Measurements from ENCODE around the gene CHD5. TPM values are rescaled to one million over a fixed set of nuclear protein-coding genes. Genes with fewer than 3 reads are reported as not detected.

The CHD5 gene
- polyA plus RNA-seq, 3 donors, result 0.07 TPM; not detected in 2

DNA sequence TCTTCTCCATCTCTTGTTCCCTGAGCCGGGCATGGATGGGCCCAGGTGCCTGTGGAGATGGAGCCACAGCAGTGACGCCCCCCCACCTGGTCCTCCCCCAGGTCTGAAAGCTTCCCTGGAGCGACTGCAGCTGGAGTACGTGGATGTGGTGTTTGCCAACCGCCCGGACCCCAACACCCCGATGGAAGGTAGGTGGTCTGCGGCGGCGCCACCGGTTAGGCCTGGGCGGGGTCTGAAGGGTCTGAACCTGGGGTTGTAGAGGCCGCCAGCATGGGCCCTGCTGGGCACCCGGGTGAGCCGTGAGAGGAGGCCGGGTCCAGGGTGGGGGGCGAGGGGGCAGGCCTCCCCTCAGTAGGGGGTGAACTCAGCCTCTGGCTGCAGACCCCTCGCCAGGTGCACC lies 89.8 kb downstream of the CHD5 start:
- H3K9ac ChIP-seq (ENCODE audit: insufficient read depth, low read length, poor library complexity, severe bottlenecking), result no peak overlapping the region
- no peaks in the 10 kb centered on the region for H3K9me3 ChIP-seq (replicated peaks in 1 of 2; ENCODE audit: control insufficient read depth in 1 of 2, insufficient read depth in 1 of 2, low read length in 2 of 2)
- peaks cover 69 to 92% of the 10 kb centered on the region in 2 donors for H3K36me3 Mint-ChIP-seq
- intact Hi-C loops (cut with micrococcal nuclease), result no loop called here
- WGBS (ENCODE audit: insufficient coverage), result 97% methylated on average over 5 of the region's 18 CpGs
- H3K4me3 Mint-ChIP-seq, result no peak overlapping the region
- peaks cover 78 to 92% of the 10 kb centered on the region in 2 donors for H3K36me3 ChIP-seq (replicated peaks in 1 of 2; ENCODE audit: control insufficient read depth in 1 of 2, insufficient read depth in 2 of 2, low read length in 2 of 2)
- H4K20me1 ChIP-seq (ENCODE audit: insufficient read depth, low read length), result peaks cover 73% of the 10 kb centered on the region
- H3K27me3 Mint-ChIP-seq (ENCODE audit: low read depth in 3 of 3), result no peaks in the 10 kb centered on the region
- H3K79me2 ChIP-seq (ENCODE audit: insufficient read depth, low read length), result no peaks in the 10 kb centered on the region
- DNase-seq, result no peak
- H3K4me2 ChIP-seq (replicated peaks; ENCODE audit: extremely low read depth, low read length, poor library complexity, severe bottlenecking), result no peak overlapping the region
- H3K4me1 ChIP-seq (ENCODE audit: control insufficient read depth in 1 of 2, insufficient read depth in 2 of 2, low read length in 2 of 2), result no peaks in the 10 kb centered on the region
- H3K27ac Mint-ChIP-seq, result no peak overlapping the region
- H3K27ac ChIP-seq (ENCODE audit: low read depth in 1 of 2, low read length in 2 of 2), result no peak overlapping the region
- TF ChIP-seq, protein P1, sequence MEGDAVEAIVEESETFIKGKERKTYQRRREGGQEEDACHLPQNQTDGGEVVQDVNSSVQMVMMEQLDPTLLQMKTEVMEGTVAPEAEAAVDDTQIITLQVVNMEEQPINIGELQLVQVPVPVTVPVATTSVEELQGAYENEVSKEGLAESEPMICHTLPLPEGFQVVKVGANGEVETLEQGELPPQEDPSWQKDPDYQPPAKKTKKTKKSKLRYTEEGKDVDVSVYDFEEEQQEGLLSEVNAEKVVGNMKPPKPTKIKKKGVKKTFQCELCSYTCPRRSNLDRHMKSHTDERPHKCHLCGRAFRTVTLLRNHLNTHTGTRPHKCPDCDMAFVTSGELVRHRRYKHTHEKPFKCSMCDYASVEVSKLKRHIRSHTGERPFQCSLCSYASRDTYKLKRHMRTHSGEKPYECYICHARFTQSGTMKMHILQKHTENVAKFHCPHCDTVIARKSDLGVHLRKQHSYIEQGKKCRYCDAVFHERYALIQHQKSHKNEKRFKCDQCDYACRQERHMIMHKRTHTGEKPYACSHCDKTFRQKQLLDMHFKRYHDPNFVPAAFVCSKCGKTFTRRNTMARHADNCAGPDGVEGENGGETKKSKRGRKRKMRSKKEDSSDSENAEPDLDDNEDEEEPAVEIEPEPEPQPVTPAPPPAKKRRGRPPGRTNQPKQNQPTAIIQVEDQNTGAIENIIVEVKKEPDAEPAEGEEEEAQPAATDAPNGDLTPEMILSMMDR (IDR thresholded peaks at IDR 0.05), result no peak
- no peaks in the 10 kb centered on the region for H3K27me3 ChIP-seq (ENCODE audit: control insufficient read depth in 2 of 2, insufficient read depth in 2 of 2, low read length in 2 of 2)
- peaks cover 0 to 1% (median 0%) of the 10 kb centered on the region in 7 donors for H3K9me3 Mint-ChIP-seq
- H3K4me1 Mint-ChIP-seq, result no peaks in the 10 kb centered on the region
- no peak overlapping the region for H3K4me3 ChIP-seq (replicated peaks in 1 of 3; ENCODE audit: low read depth in 2 of 3, low read length in 3 of 3)
- no peak overlapping the region for H2AFZ ChIP-seq (ENCODE audit: insufficient read depth, low read depth, low read length, poor library complexity, severe bottlenecking)

DNA sequence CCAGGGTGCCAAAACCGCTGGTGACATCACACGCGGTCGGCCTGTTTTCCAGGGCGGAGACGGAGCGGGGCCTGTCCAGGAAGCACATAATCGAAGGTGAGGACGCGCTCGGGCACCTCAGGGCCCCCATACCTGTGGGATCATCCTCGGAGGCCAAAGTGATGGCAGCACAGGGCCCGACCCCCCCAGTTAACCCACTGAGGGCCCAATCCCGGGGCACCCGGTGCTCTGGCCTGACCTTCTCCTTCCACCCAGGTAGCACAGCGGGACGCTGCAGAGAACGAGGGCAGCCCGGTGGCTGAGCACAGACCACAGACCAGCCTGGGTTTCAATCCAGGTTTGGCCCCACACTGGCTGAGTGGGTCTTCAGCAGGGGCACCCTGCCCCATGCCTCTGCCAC lies 91.2 kb downstream of the CHD5 start:
- no peak overlapping the region for H3K27ac Mint-ChIP-seq
- H3K36me3 ChIP-seq (replicated peaks in 1 of 2; ENCODE audit: control insufficient read depth in 1 of 2, insufficient read depth in 2 of 2, low read length in 2 of 2), result peaks cover 74 to 92% of the 10 kb centered on the region in 2 donors
- no peaks in the 10 kb centered on the region for H3K27me3 ChIP-seq (ENCODE audit: control insufficient read depth in 2 of 2, insufficient read depth in 2 of 2, low read length in 2 of 2)
- H3K9ac ChIP-seq (ENCODE audit: insufficient read depth, low read length, poor library complexity, severe bottlenecking), result no peak overlapping the region
- no peak overlapping the region for H3K27ac ChIP-seq (ENCODE audit: low read depth in 1 of 2, low read length in 2 of 2)
- H2AFZ ChIP-seq (ENCODE audit: insufficient read depth, low read depth, low read length, poor library complexity, severe bottlenecking), result no peak overlapping the region
- TF ChIP-seq, protein P1 (IDR thresholded peaks at IDR 0.05), result no peak
- DNase-seq, result no peak
- no peak overlapping the region for H3K4me2 ChIP-seq (replicated peaks; ENCODE audit: extremely low read depth, low read length, poor library complexity, severe bottlenecking)
- no peaks in the 10 kb centered on the region for H3K4me1 Mint-ChIP-seq
- peaks cover 71 to 93% of the 10 kb centered on the region in 2 donors for H3K36me3 Mint-ChIP-seq
- no peaks in the 10 kb centered on the region for H3K27me3 Mint-ChIP-seq (ENCODE audit: low read depth in 3 of 3)
- peaks cover 70% of the 10 kb centered on the region for H4K20me1 ChIP-seq (ENCODE audit: insufficient read depth, low read length)
- H3K4me1 ChIP-seq (ENCODE audit: control insufficient read depth in 1 of 2, insufficient read depth in 2 of 2, low read length in 2 of 2), result no peaks in the 10 kb centered on the region
- 93% methylated on average over 16 of the region's 19 CpGs for WGBS (ENCODE audit: insufficient coverage)
- H3K9me3 Mint-ChIP-seq, result peaks cover 0 to 1% (median 0%) of the 10 kb centered on the region in 7 donors
- no peaks in the 10 kb centered on the region for H3K9me3 ChIP-seq (replicated peaks in 1 of 2; ENCODE audit: control insufficient read depth in 1 of 2, insufficient read depth in 1 of 2, low read length in 2 of 2)
- no peaks in the 10 kb centered on the region for H3K79me2 ChIP-seq (ENCODE audit: insufficient read depth, low read length)
- intact Hi-C loops (cut with micrococcal nuclease), result no loop called here
- no peak overlapping the region for H3K4me3 ChIP-seq (replicated peaks in 1 of 3; ENCODE audit: low read depth in 2 of 3, low read length in 3 of 3)
- H3K4me3 Mint-ChIP-seq, result no peak overlapping the region

Measured in CD14-positive monocyte (primary cell).